Activated CD8-positive, alpha-beta memory T cell treated with anti-CD3 and anti-CD28 coated beads for 48 hours (primary cell): ENCODE results near the gene UBAC2.
"Not testable (repeated sequence)": the region's sequence is repeated elsewhere in the genome, so short reads cannot be mapped to it uniquely, and the experiment has no call there.

Experiments
- DNase-seq, 3 experiments: peaks; one replicate each; pipeline ENCODE4 v3.0.0-alpha.2; 2020; ENCODE audit warnings: low read depth in 2 of 3, low spot score in 2 of 3

UBAC2 gene

GRCh38 chr13:99388334-99388923, 187.8 kb downstream of the UBAC2 start:
- no peak for DNase-seq

DNA sequence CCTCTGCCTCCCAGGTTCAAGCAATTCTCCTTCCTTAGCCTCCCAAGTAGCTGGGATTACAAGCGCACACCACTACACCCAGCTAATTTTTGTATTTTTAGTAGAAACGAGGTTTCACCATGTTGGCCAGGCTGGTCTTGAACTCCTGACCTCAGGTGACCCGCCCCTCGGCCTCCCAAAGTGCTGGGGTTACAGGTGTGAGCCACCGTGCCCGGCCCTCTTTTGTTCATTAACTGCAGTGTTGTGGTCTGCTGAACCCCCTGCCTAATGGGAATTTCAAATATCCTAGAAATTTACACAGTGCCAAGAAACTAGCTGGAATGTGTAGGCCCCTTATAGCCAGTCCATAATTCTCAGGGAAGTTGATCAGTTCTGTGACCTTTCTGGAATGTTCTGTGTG, 188.4 kb downstream of the UBAC2 start:
- not testable (repeated sequence) for DNase-seq

GRCh38 chr13:99389520-99390304, 189.1 kb downstream of the UBAC2 start:
- no peak for DNase-seq

DNA sequence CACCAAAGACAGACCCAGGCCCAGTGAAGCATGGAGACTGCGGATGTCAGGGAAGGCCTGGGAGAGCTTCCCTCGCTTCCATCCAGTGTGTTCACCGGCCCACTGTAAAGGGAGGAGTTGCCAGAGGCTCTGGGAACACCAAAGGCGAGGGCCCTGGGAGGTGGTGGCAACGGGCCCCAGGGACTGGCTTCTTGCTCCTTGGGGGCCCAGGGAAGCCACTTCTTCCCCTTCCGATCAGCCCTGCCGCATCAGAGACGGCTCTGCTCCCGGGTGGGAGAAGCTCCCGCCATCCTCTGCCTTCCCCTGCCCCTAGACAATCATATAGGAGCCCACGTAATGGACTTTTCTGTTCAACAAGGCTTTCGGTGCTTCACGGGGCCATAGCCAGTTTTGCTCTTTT, 189.9 kb downstream of the UBAC2 start:
- no peak for DNase-seq

GRCh38 chr13:99391781-99392469, 191.3 kb downstream of the UBAC2 start:
- DNase-seq: no peak

GRCh38 chr13:99392470-99393135, 191.9 kb downstream of the UBAC2 start:
- no peak for DNase-seq

GRCh38 chr13:99393391-99393790, 192.7 kb downstream of the UBAC2 start:
- not testable (repeated sequence) for DNase-seq

GRCh38 chr13:99393791-99394735, 193.4 kb downstream of the UBAC2 start:
- no peak for DNase-seq

- no peak for DNase-seq
Measured at GRCh38 chr13:99395436-99395835, 194.8 kb downstream of the UBAC2 start.

- no peak for DNase-seq
Measured at GRCh38 chr13:99396446-99396845, 195.8 kb downstream of the UBAC2 start.

GRCh38 chr13:99398071-99398470, 197.4 kb downstream of the UBAC2 start:
- DNase-seq: no peak

GRCh38 chr13:99398916-99399622, 198.4 kb downstream of the UBAC2 start:
- no peak for DNase-seq

GRCh38 chr13:99399623-99399974, 198.9 kb downstream of the UBAC2 start:
- DNase-seq: no peak

DNA sequence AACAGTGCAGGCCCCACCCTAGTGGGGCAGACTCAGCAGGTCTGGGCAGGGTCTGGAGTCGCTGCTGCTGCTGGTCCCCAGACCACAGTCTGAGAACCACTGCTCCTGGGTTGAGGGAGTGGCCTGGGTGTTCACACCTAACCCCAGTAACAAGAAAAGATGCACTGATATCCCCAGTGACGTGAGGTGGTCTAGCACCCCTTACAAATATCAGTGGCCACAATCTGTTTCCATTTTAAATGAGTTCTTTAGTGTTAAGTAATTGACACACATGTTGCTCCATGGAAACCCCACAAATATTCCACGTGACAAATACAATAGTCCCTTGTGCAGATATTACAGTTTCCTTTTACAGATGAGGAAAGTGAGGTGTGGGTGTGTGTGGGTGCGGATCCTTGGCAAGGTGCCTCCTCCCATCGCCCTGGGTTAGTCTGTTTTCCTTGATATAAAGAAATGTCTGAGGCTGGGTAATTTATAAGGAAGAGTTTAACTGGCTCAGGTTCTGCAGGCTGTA, 202.9 kb downstream of the UBAC2 start:
- DNase-seq: no peak

GRCh38 chr13:99404005-99404755, 203.5 kb downstream of the UBAC2 start:
- DNase-seq: no peak

DNA sequence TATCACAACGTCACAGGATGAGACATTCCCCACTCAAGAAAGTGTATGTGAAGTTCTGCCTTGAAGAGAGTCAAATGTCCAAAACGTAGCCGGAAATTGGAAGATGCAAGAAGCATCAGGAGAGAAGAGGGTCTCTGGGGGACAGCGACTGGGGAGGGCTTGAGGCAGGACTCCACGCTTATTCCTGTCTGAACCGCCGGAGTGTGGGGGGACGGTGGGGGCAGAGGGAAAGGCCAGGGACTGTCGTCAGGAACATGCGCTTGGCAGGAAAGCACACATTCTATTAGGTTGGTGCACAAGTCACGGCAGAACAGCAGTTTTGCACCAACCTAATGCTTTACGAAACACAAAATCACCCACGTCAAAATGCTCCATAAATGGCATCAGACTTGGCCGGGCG, 205.3 kb downstream of the UBAC2 start:
- no peak for DNase-seq

- no peak for DNase-seq
Measured at GRCh38 chr13:99406799-99407201, 206.1 kb downstream of the UBAC2 start.

DNA sequence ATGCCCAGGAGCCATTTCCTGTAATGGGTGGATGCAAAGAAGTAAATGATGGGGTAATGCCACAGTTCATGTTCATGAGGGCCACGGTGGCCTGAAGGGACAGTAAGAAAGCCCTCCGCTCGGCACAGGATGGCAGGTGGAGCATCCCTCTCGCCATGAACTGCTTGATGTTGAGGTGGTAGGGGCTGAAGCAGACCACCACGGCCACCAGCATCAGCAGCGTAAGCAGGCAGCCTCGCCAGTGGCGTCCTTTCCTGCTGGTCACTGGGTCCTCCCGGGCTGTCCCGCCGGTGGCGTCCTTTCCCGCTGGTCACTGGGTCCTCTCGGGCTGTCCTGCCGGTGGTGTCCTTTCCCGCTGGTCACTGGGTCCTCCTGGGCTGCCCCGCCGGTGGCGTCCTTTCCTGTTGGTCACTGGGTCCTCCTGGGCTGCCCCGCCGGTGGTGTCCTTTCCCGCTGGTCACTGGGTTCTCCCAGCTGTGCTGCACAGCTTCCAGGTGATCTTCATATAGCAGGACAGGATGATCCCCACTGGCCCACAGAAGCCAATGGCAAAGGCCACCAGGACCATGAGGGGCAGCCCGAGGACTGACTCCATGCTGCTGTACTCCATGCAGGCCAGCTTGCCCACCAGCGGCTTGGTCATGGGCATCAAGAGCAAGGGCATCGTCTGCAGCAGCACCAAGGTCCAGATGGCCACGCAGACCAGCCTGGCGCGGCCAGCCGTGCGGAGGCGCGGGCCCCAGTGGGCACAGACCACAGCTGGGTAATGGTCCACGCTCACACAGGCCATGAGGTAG, 207.4 kb downstream of the UBAC2 start:
- DNase-seq: no peak

GRCh38 chr13:99408703-99409000, 208.0 kb downstream of the UBAC2 start:
- DNase-seq: no peak
